WTC11 (cell line): ENCODE results near the gene MYBPC2. TPM values are rescaled to one million over a fixed set of nuclear protein-coding genes. Genes with fewer than 3 reads are reported as not detected.

ENCODE experiments used
- ATAC-seq: fragments of 200-7000 bp; cut with Tn5 transposase; 2 replicates; pipeline ENCODE4 v1.10.0; 2021; ENCODE audit warnings: mild to moderate bottlenecking, moderate library complexity
- CTCF ChIA-PET: fragments of 300-600 bp; sonication (Branson Sonifier 250); formaldehyde crosslinking; loops from one replicate; lab custom pipeline; 2021; ENCODE audit warnings: antibody characterized with exemption; lab: Charles Lee
- POLR2A ChIA-PET: fragments of 350-600 bp; sonication (Branson Sonifier 250); formaldehyde crosslinking; loops from one replicate; lab custom pipeline; 2021; ENCODE audit warnings: antibody characterized with exemption; lab: Charles Lee
- DNase-seq: peaks from one replicate; pipeline ENCODE4 v3.0.0; 2021; ENCODE audit warnings: low spot score
- H3K27ac Mint-ChIP-seq: 2 replicates; pipeline ENCODE4 v1.8.0; 2021; ENCODE audit warnings: mixed read lengths
- H3K27me3 Mint-ChIP-seq: 2 replicates; pipeline ENCODE4 v1.8.0; 2021; ENCODE audit warnings: low read depth, mild to moderate bottlenecking, moderate library complexity, mixed read lengths
- H3K36me3 Mint-ChIP-seq: 2 replicates; pipeline ENCODE4 v1.8.0; 2021; ENCODE audit warnings: mixed read lengths
- H3K4me1 Mint-ChIP-seq: 2 replicates; pipeline ENCODE4 v1.8.0; 2022; ENCODE audit warnings: mixed read lengths
- H3K4me3 Mint-ChIP-seq: 2 replicates; pipeline ENCODE4 v1.8.0; 2021; ENCODE audit warnings: mild to moderate bottlenecking, moderate library complexity, mixed read lengths
- H3K9me3 Mint-ChIP-seq: 2 replicates; pipeline ENCODE4 v1.8.0; 2021; ENCODE audit warnings: mixed read lengths
- ARID4B ChIP-seq: sonication (generic); formaldehyde crosslinking; IDR thresholded peaks from 2 replicates; pipeline ENCODE4 v1.8.0; 2023; ENCODE audit warnings: missing genetic modification reagents, mild to moderate bottlenecking, borderline replicate concordance
- CREB1 ChIP-seq: sonication (generic); formaldehyde crosslinking; IDR thresholded peaks from 2 replicates; pipeline ENCODE4 v1.8.0; 2023; ENCODE audit warnings: mild to moderate bottlenecking, missing genetic modification reagents
- FOXJ3 ChIP-seq: sonication (generic); formaldehyde crosslinking; IDR thresholded peaks from 2 replicates; pipeline ENCODE4 v1.9.0; 2021; ENCODE audit warnings: missing genetic modification reagents, mild to moderate bottlenecking, borderline replicate concordance
- GTF2I ChIP-seq: fragments of 250-450 bp; sonication (Bioruptor Pico); conservative IDR thresholded peaks from 2 replicates; pipeline ENCODE4 v1.4.0; 2021; ENCODE audit warnings: mild to moderate bottlenecking
- KAT7 ChIP-seq: sonication (generic); formaldehyde crosslinking; IDR thresholded peaks from 2 replicates; pipeline ENCODE4 v1.8.1; 2023; ENCODE audit warnings: missing genetic modification reagents, mild to moderate bottlenecking, borderline replicate concordance
- NFATC4 ChIP-seq: fragments of 250-450 bp; sonication (Bioruptor Pico); IDR thresholded peaks from 2 replicates; pipeline ENCODE4 v1.9.0; 2021; ENCODE audit warnings: mild to moderate bottlenecking
- NR3C1 ChIP-seq: sonication (generic); formaldehyde crosslinking; conservative IDR thresholded peaks from 2 replicates; pipeline ENCODE4 v1.8.1; 2023; ENCODE audit warnings: low read depth, mild to moderate bottlenecking, missing genetic modification reagents
- PRDM15 ChIP-seq: sonication (generic); formaldehyde crosslinking; IDR thresholded peaks from 2 replicates; pipeline ENCODE4 v1.8.0; 2022; ENCODE audit warnings: missing genetic modification reagents
- PRRX2 ChIP-seq: fragments of 250-450 bp; sonication (Bioruptor Pico); IDR thresholded peaks from 2 replicates; pipeline ENCODE4 v1.8.0; 2021; ENCODE audit warnings: mild to moderate bottlenecking
- RELA ChIP-seq: sonication (generic); formaldehyde crosslinking; IDR thresholded peaks from 2 replicates; pipeline ENCODE4 v1.8.1; 2022; ENCODE audit warnings: missing genetic modification reagents, mild to moderate bottlenecking, borderline replicate concordance
- RORB ChIP-seq: fragments of 250-450 bp; sonication (Bioruptor Pico); IDR thresholded peaks from 2 replicates; pipeline ENCODE4 v1.9.0; 2021; ENCODE audit warnings: mild to moderate bottlenecking
- SOX15 ChIP-seq: fragments of 250-450 bp; sonication (Bioruptor Pico); IDR thresholded peaks from 2 replicates; pipeline ENCODE4 v1.9.0; 2021; ENCODE audit warnings: mild to moderate bottlenecking
- TEAD1 ChIP-seq: sonication (generic); formaldehyde crosslinking; IDR thresholded peaks from 2 replicates; pipeline ENCODE4 v1.8.0; 2022; ENCODE audit warnings: mild to moderate bottlenecking, missing genetic modification reagents
- ZBTB21 ChIP-seq: sonication (generic); formaldehyde crosslinking; IDR thresholded peaks from 2 replicates; pipeline ENCODE4 v1.8.1; 2023; ENCODE audit warnings: mild to moderate bottlenecking, missing genetic modification reagents, borderline replicate concordance
- ZMAT4 ChIP-seq: fragments of 250-450 bp; sonication (Bioruptor Pico); IDR thresholded peaks from 2 replicates; pipeline ENCODE4 v1.9.0; 2021; ENCODE audit warnings: mild to moderate bottlenecking
- ZNF232 ChIP-seq: sonication (generic); formaldehyde crosslinking; IDR thresholded peaks from 2 replicates; pipeline ENCODE4 v1.8.0; 2022; ENCODE audit warnings: mild to moderate bottlenecking, missing genetic modification reagents
- ZNF263 ChIP-seq: sonication (generic); formaldehyde crosslinking; IDR thresholded peaks from 2 replicates; pipeline ENCODE4 v1.8.1; 2022; ENCODE audit warnings: low read depth, mild to moderate bottlenecking, moderate library complexity, missing genetic modification reagents
- ZNF512 ChIP-seq: sonication (generic); formaldehyde crosslinking; IDR thresholded peaks from 2 replicates; pipeline ENCODE4 v1.8.1; 2022; ENCODE audit warnings: missing genetic modification reagents, borderline replicate concordance
- total RNA-seq: library from RNA; stranded (reverse); gene quantifications from 3 replicates; pipeline ENCODE4 v1.2.3, GENCODE V29; 2021
- TF ChIP-seq, protein P1 (sequence below): fragments of 250-450 bp; sonication (Bioruptor Pico); IDR thresholded peaks from 2 replicates; pipeline ENCODE4 v1.9.0; 2021; ENCODE audit warnings: moderate library complexity, mild to moderate bottlenecking, inconsistent platforms, borderline replicate concordance

Gene MYBPC2
- total RNA-seq, 1 experiment from 2014 or later = 2.6 TPM

GRCh38 chr19:50398675-50399367, 33.9 kb upstream of the MYBPC2 start:
- no peaks in the 10 kb centered on the region for H3K9me3 Mint-ChIP-seq
- CTCF ChIA-PET = interaction anchor here (0.7 to 1.2 kb wide), 3 partner anchors 16 to 251 kb away, joined by 3 to 7 read pairs (median 3); no protein-coding TSS in a partner anchor
- peaks cover 28% of the 10 kb centered on the region for H3K36me3 Mint-ChIP-seq
- H3K27me3 Mint-ChIP-seq = no peaks in the 10 kb centered on the region
- TF ChIP-seq NFATC4 (no peak), ZBTB21 (CRISPR knock-in tag) (no peak), GTF2I (no peak), FOXJ3 (CRISPR knock-in tag) (no peak), CREB1 (CRISPR knock-in tag) (no peak), PRRX2 (CRISPR knock-in tag) (no peak), TEAD1 (CRISPR knock-in tag) (no peak), SOX15 (CRISPR knock-in tag) (no peak), ZMAT4 (CRISPR knock-in tag) (no peak), PRDM15 (no peak), ARID4B (CRISPR knock-in tag) (no peak), RORB (CRISPR knock-in tag) (no peak), ZNF232 (CRISPR knock-in tag) (no peak), RELA (CRISPR knock-in tag) (no peak), KAT7 (no peak), ZNF512 (CRISPR knock-in tag) (no peak), ZNF263 (CRISPR knock-in tag) (no peak), NR3C1 (CRISPR knock-in tag) (no peak)
- TF ChIP-seq, protein P1, sequence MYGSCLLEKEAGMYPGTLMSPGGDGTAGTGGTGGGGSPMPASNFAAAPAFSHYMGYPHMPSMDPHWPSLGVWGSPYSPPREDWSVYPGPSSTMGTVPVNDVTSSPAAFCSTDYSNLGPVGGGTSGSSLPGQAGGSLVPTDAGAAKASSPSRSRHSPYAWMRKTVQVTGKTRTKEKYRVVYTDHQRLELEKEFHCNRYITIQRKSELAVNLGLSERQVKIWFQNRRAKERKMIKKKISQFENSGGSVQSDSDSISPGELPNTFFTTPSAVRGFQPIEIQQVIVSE (CRISPR knock-in tag) = no peak
- no peaks in the 10 kb centered on the region for H3K4me1 Mint-ChIP-seq
- ATAC-seq (no peak), DNase-seq (no peak)
- POLR2A ChIA-PET = interaction anchor here (0.6 kb wide), 2 partner anchors 39 to 98 kb away, joined by 3 read pairs; no protein-coding TSS in a partner anchor
- H3K27ac Mint-ChIP-seq = no peak overlapping the region
- no peak overlapping the region for H3K4me3 Mint-ChIP-seq
